ENCODE results near the gene LAMC2. TPM values are rescaled to one million over a fixed set of nuclear protein-coding genes. Genes with fewer than 3 reads are reported as not detected.

Gene LAMC2
- total RNA-seq, 1 donor from 2014 or later, result 14.8 TPM

- peaks cover 4% of the 10 kb centered on the region for H3K27me3 Mint-ChIP-seq
- DNase-seq (ENCODE audit: extremely low spot score, unreplicated experiment), result no peak
- peaks cover 4% of the 10 kb centered on the region for H3K4me1 Mint-ChIP-seq (ENCODE audit: unreplicated experiment)
- no peak overlapping the region for H3K27ac Mint-ChIP-seq
- no peak overlapping the region for H3K4me3 Mint-ChIP-seq
- no peaks in the 10 kb centered on the region for H3K9me3 Mint-ChIP-seq
- H3K36me3 Mint-ChIP-seq, result no peaks in the 10 kb centered on the region
- TF ChIP-seq CTCF (conservative IDR thresholded peaks at IDR 0.05), result no peak
Observed at GRCh38 chr1:183193963-183194525, 8.0 kb downstream of the LAMC2 start.

- peaks cover 8% of the 10 kb centered on the region for H3K4me1 Mint-ChIP-seq (ENCODE audit: unreplicated experiment)
- H3K4me3 Mint-ChIP-seq, result no peak overlapping the region
- H3K9me3 Mint-ChIP-seq, result no peaks in the 10 kb centered on the region
- peak overlapping the region; percentile 85 for H3K27ac Mint-ChIP-seq
- TF ChIP-seq CTCF (conservative IDR thresholded peaks at IDR 0.05), result no peak
- peaks cover 2% of the 10 kb centered on the region for H3K27me3 Mint-ChIP-seq
- H3K36me3 Mint-ChIP-seq, result no peaks in the 10 kb centered on the region
- DNase-seq (ENCODE audit: extremely low spot score, unreplicated experiment), result no peak
Observed at GRCh38 chr1:183194527-183195141, 8.6 kb downstream of the LAMC2 start.

- Mint-ChIP-seq H3K27me3 (no peaks in the 10 kb centered on the region), H3K36me3 (no peaks in the 10 kb centered on the region), H3K27ac (peak overlapping the region; percentile 85), H3K4me3 (no peak overlapping the region), H3K4me1 (ENCODE audit: unreplicated experiment) (peaks cover 11% of the 10 kb centered on the region), H3K9me3 (no peaks in the 10 kb centered on the region)
- no peak for TF ChIP-seq CTCF (conservative IDR thresholded peaks at IDR 0.05)
- no peak for DNase-seq (ENCODE audit: extremely low spot score, unreplicated experiment)
Observed at GRCh38 chr1:183195142-183195574, 9.1 kb downstream of the LAMC2 start.

- no peak for TF ChIP-seq CTCF (conservative IDR thresholded peaks at IDR 0.05)
- Mint-ChIP-seq H3K4me1 (ENCODE audit: unreplicated experiment) (peaks cover 23% of the 10 kb centered on the region), H3K27ac (peak overlapping the region; percentile 37), H3K9me3 (no peaks in the 10 kb centered on the region), H3K27me3 (no peaks in the 10 kb centered on the region), H3K4me3 (no peak overlapping the region), H3K36me3 (no peaks in the 10 kb centered on the region)
- DNase-seq (ENCODE audit: extremely low spot score, unreplicated experiment), result no peak
Observed at GRCh38 chr1:183197762-183198161, 11.7 kb downstream of the LAMC2 start.

GRCh38 chr1:183198463-183198862 is 12.4 kb downstream of the LAMC2 start:
- H3K27me3 Mint-ChIP-seq, result no peaks in the 10 kb centered on the region
- no peaks in the 10 kb centered on the region for H3K36me3 Mint-ChIP-seq
- peak overlapping the region; percentile 0 for H3K4me3 Mint-ChIP-seq
- H3K4me1 Mint-ChIP-seq (ENCODE audit: unreplicated experiment), result peaks cover 23% of the 10 kb centered on the region
- no peak for TF ChIP-seq CTCF (conservative IDR thresholded peaks at IDR 0.05)
- no peak for DNase-seq (ENCODE audit: extremely low spot score, unreplicated experiment)
- peak overlapping the region; percentile 80 for H3K27ac Mint-ChIP-seq
- H3K9me3 Mint-ChIP-seq, result no peaks in the 10 kb centered on the region

All from type B pancreatic cell (in vitro differentiated cells).